C4-2B (cell line): ENCODE results near the gene EFNA5.

Experiments
- CTCF ChIP-seq: fragments of 450-650 bp; conservative IDR thresholded peaks from 2 replicates; pipeline ENCODE4 v1.5.1; 2017; ENCODE audit warnings: mild to moderate bottlenecking
- ZFX ChIP-seq: fragments of 450-650 bp; IDR thresholded peaks from 2 replicates; pipeline ENCODE4 v1.6.1; 2017

DNA sequence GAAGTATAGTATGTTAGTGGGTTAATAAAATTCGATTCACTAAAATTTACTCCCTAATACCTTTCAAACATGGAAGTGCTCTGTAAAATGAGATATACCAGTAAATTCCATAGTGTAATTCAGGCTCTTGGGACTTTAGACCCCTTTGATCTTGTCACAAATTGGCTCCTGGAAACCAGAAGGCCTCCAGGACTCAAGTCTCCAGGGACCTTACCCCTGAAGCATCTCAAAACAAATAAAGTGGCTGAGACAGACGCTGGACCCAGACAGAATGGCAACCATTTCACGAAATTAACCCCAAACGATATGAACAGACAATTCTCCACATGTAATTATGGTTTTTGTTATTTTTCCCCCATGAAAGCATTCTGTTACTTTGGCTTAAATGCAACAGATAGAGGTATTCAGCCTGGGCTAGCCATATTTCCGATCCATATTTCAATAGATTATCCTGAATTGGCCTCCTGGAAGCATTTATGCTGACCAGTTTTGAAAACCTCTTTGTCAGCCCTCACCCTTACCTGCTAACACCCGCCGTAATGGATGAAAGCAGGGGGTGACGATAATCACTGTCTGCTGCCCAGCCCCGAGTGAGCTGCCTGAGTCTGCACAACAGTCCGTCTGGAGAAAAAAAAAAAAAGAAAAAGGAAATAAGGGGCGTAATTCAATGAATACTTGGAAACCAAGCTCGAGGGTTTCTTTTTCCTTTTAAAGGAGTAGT is 34.1 kb upstream of the EFNA5 start:
- TF ChIP-seq CTCF (no peak), ZFX (no peak)
